Sigmoid colon (tissue), 7 donors: ENCODE measurements around the gene MYL12B. TPM values are rescaled to one million over a fixed set of nuclear protein-coding genes. Genes with fewer than 3 reads are reported as not detected.

Experiments used
- DNase-seq: peaks from one replicate; pipeline ENCODE4 v3.0.0-alpha.2; 2019
- H3K27ac ChIP-seq, 4 donors: fragments of 200-600 bp; sonication (generic); one replicate each; pipeline ENCODE4 v1.5.1; 2016 to 2019; ENCODE audit warnings: mild to moderate bottlenecking in 1 of 4
- H3K27me3 ChIP-seq, 3 donors: fragments of 200-600 bp; sonication (generic); one replicate each; pipeline ENCODE4 v1.5.1; 2019; ENCODE audit warnings: mild to moderate bottlenecking in 1 of 3
- H3K36me3 ChIP-seq, 4 donors: fragments of 200-600 bp; sonication (generic); one replicate each; pipeline ENCODE4 v1.5.1; 2016 to 2019
- H3K4me1 ChIP-seq, 4 donors: fragments of 200-600 bp; sonication (generic); one replicate each; pipeline ENCODE4 v1.5.1; 2017 to 2019
- H3K4me3 ChIP-seq, 4 donors: fragments of 200-600 bp; sonication (generic); one replicate each; pipeline ENCODE4 v1.5.1; 2017 to 2019; ENCODE audit warnings: mild to moderate bottlenecking in 2 of 4, moderate library complexity in 1 of 4
- H3K9me3 ChIP-seq, 4 donors: fragments of 200-600 bp in 3 of 4; sonication (generic) in 3 of 4; one replicate each; pipeline versions ENCODE4 v1.5.1 to v1.6.1; 2013 to 2019
- EP300 ChIP-seq, 4 donors: sonication (generic); formaldehyde crosslinking; IDR thresholded peaks; one replicate each; pipeline ENCODE4 v1.6.1; 2017; ENCODE audit warnings: antibody characterized with exemption in 4 of 4
- POLR2A ChIP-seq, 2 donors: fragments of 450-650 bp; IDR thresholded peaks; one replicate each; pipeline ENCODE4 v1.6.1; 2016; ENCODE audit warnings: antibody characterized with exemption in 2 of 2, mild to moderate bottlenecking in 2 of 2, moderate library complexity in 2 of 2
- POLR2AphosphoS5 ChIP-seq, 4 donors: sonication (generic); formaldehyde crosslinking; IDR thresholded peaks; one replicate each; pipeline ENCODE4 v1.6.1; 2017; ENCODE audit warnings: antibody characterized with exemption in 4 of 4
- WGBS, 2 donors: extraction: QIAGEN DNeasy Blood & Tissue Kit; methylation state at CpG; one replicate each; pipeline ENCODE4 v1.1.7; 2013; 5-methylcytosine and 5-hydroxymethylcytosine counted together
- intact Hi-C: fragments of 100-400 bp; cut with DNase I; formaldehyde crosslinking; loops from one replicate; pipeline ENCODE4 v1.15.1; 2023
- polyA plus RNA-seq, 3 donors: library from polyadenylated mRNA; stranded (reverse); fragments of 200-250 nt; gene quantifications; one replicate each; pipeline ENCODE4 v1.2.3, GENCODE V29; 2013
- total RNA-seq, 4 donors: library from RNA; depleted of rRNA; stranded (reverse); fragments of >200 nt; gene quantifications; one replicate each; pipeline ENCODE4 v1.1.0, GENCODE V29; 2016
- TF ChIP-seq, protein P1 (sequence below), 4 experiments: fragments of 450-650 bp in 3 of 4; fragments of 200-600 bp in 1 of 4; IDR thresholded peaks; one replicate each; pipeline ENCODE4 v1.5.1; 2016 to 2019; ENCODE audit warnings: antibody characterized with exemption in 4 of 4, mild to moderate bottlenecking in 3 of 4, moderate library complexity in 2 of 4
- donor health status: healthy with polysubstance abuse.
- donor health status: Bipolar disorder and iron deficiency.
- donor health status: healthy.

MYL12B gene
- total and polyA plus RNA-seq, 7 donors, result 155 to 1,674 (median 227) TPM

DNA sequence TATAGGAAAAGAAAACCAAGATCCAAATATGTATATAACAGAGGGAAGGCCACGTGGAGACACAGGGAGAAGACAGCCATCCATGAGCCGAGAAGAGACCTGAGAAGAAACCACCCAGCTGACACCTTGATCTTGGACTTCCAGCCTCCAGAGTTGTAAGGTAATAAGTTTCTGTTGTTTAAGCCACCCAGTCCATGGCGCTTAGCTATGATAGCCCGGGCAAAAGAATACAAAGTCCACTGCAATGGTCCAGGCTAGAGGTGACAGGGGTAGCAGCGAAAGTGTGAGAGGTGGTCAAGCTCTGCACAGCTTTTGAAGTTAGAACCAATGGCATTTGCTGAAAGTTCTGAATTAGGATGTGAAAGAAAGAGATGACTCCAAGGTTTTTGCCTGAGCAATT, 44.9 kb upstream of the MYL12B start:
- 63 to 73% methylated on average over 5 of the region's 5 CpGs for WGBS, 2 donors
- Histone ChIP-seq H3K4me1 (peaks cover 0 to 37% (median 17%) of the 10 kb centered on the region in 4 donors), H3K27me3 (no peaks in the 10 kb centered on the region), H3K27ac (peak overlapping the region in 3 of 4 donors; percentile 82 to 85 (median 83)), H3K36me3 (peaks cover 0 to 12% (median 3%) of the 10 kb centered on the region in 4 donors), H3K9me3 (no peaks in the 10 kb centered on the region), H3K4me3 (no peak overlapping the region)
- TF ChIP-seq EP300 (IDR thresholded peaks at IDR 0.05) (no peak), POLR2A (IDR thresholded peaks at IDR 0.05) (no peak), POLR2AphosphoS5 (IDR thresholded peaks at IDR 0.05) (no peak)
- TF ChIP-seq, protein P1, sequence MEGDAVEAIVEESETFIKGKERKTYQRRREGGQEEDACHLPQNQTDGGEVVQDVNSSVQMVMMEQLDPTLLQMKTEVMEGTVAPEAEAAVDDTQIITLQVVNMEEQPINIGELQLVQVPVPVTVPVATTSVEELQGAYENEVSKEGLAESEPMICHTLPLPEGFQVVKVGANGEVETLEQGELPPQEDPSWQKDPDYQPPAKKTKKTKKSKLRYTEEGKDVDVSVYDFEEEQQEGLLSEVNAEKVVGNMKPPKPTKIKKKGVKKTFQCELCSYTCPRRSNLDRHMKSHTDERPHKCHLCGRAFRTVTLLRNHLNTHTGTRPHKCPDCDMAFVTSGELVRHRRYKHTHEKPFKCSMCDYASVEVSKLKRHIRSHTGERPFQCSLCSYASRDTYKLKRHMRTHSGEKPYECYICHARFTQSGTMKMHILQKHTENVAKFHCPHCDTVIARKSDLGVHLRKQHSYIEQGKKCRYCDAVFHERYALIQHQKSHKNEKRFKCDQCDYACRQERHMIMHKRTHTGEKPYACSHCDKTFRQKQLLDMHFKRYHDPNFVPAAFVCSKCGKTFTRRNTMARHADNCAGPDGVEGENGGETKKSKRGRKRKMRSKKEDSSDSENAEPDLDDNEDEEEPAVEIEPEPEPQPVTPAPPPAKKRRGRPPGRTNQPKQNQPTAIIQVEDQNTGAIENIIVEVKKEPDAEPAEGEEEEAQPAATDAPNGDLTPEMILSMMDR (IDR thresholded peaks at IDR 0.05), result no peak
- no peak for DNase-seq
- intact Hi-C loops, result loop anchor here (5.0 kb wide), 2 partner anchors 40 to 45 kb away; partner anchors contain the start of gene MYL12B

DNA sequence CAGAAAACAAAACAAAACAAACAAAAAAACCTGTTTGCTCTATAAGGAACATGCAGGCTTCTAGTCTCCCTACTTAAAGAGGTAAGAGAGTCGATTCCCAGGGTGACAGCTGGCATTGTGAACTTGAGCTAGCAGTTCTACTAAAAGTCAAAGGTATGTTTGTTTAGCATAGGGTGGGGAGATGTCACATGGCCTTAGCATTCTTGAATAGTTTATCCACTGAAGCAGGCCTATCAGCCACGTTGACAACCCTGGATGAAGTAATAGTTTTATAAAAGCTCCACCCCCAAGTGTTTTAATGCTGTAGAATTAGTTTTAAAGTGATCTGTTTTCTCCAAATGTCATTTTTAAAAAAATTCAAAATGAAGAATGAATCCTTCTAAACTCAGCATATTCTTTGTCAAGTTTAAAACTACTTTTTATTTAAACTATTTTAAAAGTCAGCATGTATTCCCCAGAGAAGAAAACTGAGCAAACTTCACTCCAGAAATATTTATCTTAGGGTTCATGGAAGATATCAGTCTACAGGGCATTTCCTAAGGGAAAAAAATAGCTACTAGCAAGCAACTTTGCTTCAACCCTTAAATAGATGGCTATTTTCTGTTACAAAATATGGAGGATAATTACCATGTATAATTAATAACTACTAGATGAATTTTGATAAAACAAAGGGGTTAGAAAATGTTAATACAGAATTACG, 43.8 kb upstream of the MYL12B start:
- Histone ChIP-seq H3K4me3 (peak overlapping the region in 3 of 4 donors; percentile 32 to 48 (median 38)), H3K36me3 (peaks cover 0 to 12% (median 3%) of the 10 kb centered on the region in 4 donors), H3K27ac (peak overlapping the region; percentile 76 to 85 (median 82)), H3K4me1 (peaks cover 0 to 26% (median 8%) of the 10 kb centered on the region in 4 donors), H3K9me3 (no peaks in the 10 kb centered on the region), H3K27me3 (no peaks in the 10 kb centered on the region)
- TF ChIP-seq POLR2AphosphoS5 (IDR thresholded peaks at IDR 0.05), result peak in 1 of 4 donors; percentile 18
- no peak for TF ChIP-seq POLR2A (IDR thresholded peaks at IDR 0.05)
- TF ChIP-seq EP300 (IDR thresholded peaks at IDR 0.05), result no peak
- intact Hi-C loops, result loop anchor here (2.0 to 5.0 kb wide), 3 partner anchors 29 to 44 kb away; partner anchors contain the start of genes MYL12A and MYL12B
- WGBS, 2 donors, result 27 to 57% methylated on average over 3 of the region's 3 CpGs
- DNase-seq, result no peak

DNA sequence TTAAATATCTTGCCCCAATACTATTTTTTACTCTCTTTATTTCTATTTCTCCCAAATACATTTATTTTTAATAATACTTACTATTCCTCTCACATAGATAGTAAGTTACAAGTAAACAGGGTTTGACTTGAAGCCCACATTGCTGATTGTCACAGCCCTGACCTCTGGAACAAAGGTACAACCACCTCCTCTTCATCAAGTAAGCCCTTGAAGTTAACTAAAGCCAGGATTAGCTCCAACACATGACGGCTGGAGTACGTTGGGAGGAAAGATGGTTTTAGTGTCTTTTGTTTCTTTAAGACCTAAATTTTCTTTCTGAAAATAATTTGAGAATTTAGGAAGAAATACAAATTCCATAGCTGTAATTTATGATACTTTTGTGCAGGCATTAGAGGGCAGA, 43.1 kb upstream of the MYL12B start:
- TF ChIP-seq, protein P1 (IDR thresholded peaks at IDR 0.05), result no peak
- TF ChIP-seq POLR2A (IDR thresholded peaks at IDR 0.05) (no peak), EP300 (IDR thresholded peaks at IDR 0.05) (no peak), POLR2AphosphoS5 (IDR thresholded peaks at IDR 0.05) (no peak)
- Histone ChIP-seq H3K4me3 (peak overlapping the region; percentile 30 to 48 (median 35)), H3K9me3 (no peaks in the 10 kb centered on the region), H3K27ac (peak overlapping the region; percentile 76 to 85 (median 82)), H3K4me1 (peaks cover 0 to 19% (median 5%) of the 10 kb centered on the region in 4 donors), H3K27me3 (no peaks in the 10 kb centered on the region), H3K36me3 (peaks cover 0 to 12% (median 3%) of the 10 kb centered on the region in 4 donors)
- WGBS, 2 donors, result 85 to 96% methylated on average over 2 of the region's 2 CpGs
- intact Hi-C loops, result loop anchor here (2.0 to 5.0 kb wide), 3 partner anchors 28 to 43 kb away; partner anchors contain the start of genes MYL12A and MYL12B
- DNase-seq, result no peak

DNA sequence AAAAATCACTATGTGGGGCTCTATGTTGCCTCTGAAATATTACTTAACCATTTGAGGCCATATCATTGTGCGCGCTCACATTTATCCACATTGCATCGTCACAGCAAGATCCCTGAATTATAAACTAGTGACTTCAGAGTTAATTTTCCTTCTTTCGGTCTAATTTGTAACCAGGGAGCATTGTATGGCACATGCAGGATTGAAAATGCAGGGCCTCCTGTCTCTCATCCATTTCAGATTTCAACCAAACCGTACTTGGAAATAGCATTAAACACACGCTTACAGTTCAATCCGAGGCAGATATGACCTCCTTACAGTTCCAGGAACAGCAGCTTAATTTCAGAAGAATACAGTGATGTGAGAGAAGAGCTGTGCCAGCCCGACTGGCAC, 42.7 kb upstream of the MYL12B start:
- peaks cover 0 to 11% (median 3%) of the 10 kb centered on the region in 4 donors for H3K36me3 ChIP-seq
- no peaks in the 10 kb centered on the region for H3K9me3 ChIP-seq
- no peak for TF ChIP-seq POLR2A (IDR thresholded peaks at IDR 0.05)
- TF ChIP-seq, protein P1 (IDR thresholded peaks at IDR 0.05), result no peak
- TF ChIP-seq EP300 (IDR thresholded peaks at IDR 0.05), result no peak
- TF ChIP-seq POLR2AphosphoS5 (IDR thresholded peaks at IDR 0.05), result no peak
- DNase-seq, result no peak
- peaks cover 0 to 19% (median 5%) of the 10 kb centered on the region in 4 donors for H3K4me1 ChIP-seq
- peak overlapping the region; percentile 76 to 85 (median 82) for H3K27ac ChIP-seq
- intact Hi-C loops, result loop anchor here (2.0 to 5.0 kb wide), 3 partner anchors 28 to 43 kb away; partner anchors contain the start of genes MYL12A and MYL12B
- H3K27me3 ChIP-seq, result no peaks in the 10 kb centered on the region
- 88% methylated on average over 8 of the region's 8 CpGs for WGBS, 2 donors
- H3K4me3 ChIP-seq, result peak overlapping the region; percentile 30 to 48 (median 35)
